DND-41 (cell line): ENCODE results near the gene NPAS2.

Source experiments
- EZH2 ChIP-seq: IDR thresholded peaks from 3 replicates; pipeline ENCODE4 v1.6.1; 2012; ENCODE audit warnings: borderline replicate concordance, low read depth, mild to moderate bottlenecking, moderate library complexity, low read length, inconsistent platforms; ENCODE audit not compliant: severe bottlenecking
- TF ChIP-seq, protein P1 (sequence below): IDR thresholded peaks from 2 replicates; pipeline ENCODE4 v1.5.1; 2012; ENCODE audit warnings: borderline replicate concordance, low read length, moderate library complexity, mild to moderate bottlenecking; ENCODE audit not compliant: poor library complexity, severe bottlenecking; ENCODE audit errors: extremely low read depth

- TF ChIP-seq, protein P1, sequence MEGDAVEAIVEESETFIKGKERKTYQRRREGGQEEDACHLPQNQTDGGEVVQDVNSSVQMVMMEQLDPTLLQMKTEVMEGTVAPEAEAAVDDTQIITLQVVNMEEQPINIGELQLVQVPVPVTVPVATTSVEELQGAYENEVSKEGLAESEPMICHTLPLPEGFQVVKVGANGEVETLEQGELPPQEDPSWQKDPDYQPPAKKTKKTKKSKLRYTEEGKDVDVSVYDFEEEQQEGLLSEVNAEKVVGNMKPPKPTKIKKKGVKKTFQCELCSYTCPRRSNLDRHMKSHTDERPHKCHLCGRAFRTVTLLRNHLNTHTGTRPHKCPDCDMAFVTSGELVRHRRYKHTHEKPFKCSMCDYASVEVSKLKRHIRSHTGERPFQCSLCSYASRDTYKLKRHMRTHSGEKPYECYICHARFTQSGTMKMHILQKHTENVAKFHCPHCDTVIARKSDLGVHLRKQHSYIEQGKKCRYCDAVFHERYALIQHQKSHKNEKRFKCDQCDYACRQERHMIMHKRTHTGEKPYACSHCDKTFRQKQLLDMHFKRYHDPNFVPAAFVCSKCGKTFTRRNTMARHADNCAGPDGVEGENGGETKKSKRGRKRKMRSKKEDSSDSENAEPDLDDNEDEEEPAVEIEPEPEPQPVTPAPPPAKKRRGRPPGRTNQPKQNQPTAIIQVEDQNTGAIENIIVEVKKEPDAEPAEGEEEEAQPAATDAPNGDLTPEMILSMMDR, result no peak
- TF ChIP-seq EZH2, result no peak
Measured at GRCh38 chr2:100971221-100971620, 151.3 kb downstream of the NPAS2 start.
